Ishikawa (cell line): ENCODE measurements around the gene MPP4.

Experiments
- CEBPB ChIP-seq: IDR thresholded peaks from 2 replicates; pipeline ENCODE4 v1.6.1; 2012
- CREB1 ChIP-seq: IDR thresholded peaks from 2 replicates; pipeline ENCODE4 v1.6.1; 2012; ENCODE audit warnings: low read depth
- EGR1 ChIP-seq: IDR thresholded peaks from 2 replicates; pipeline ENCODE4 v1.6.1; 2012
- EP300 ChIP-seq: IDR thresholded peaks from 2 replicates; pipeline ENCODE4 v1.6.1; 2012; ENCODE audit warnings: borderline replicate concordance
- FOXM1 ChIP-seq: IDR thresholded peaks from 2 replicates; pipeline ENCODE4 v1.6.1; 2012; ENCODE audit warnings: low read depth, borderline replicate concordance
- MAX ChIP-seq: IDR thresholded peaks from 2 replicates; pipeline ENCODE4 v1.6.1; 2012
- NFIC ChIP-seq: IDR thresholded peaks from 2 replicates; pipeline ENCODE4 v1.6.1; 2012
- RAD21 ChIP-seq: IDR thresholded peaks from 2 replicates; pipeline ENCODE4 v1.6.1; 2012; ENCODE audit warnings: low read depth
- REST ChIP-seq: IDR thresholded peaks from 2 replicates; pipeline ENCODE4 v1.6.1; 2012; ENCODE audit warnings: low read depth, mild to moderate bottlenecking
- TAF1 ChIP-seq: IDR thresholded peaks from 2 replicates; pipeline ENCODE4 v1.6.1; 2012; ENCODE audit warnings: low read depth, mild to moderate bottlenecking
- USF1 ChIP-seq: IDR thresholded peaks from 2 replicates; pipeline ENCODE4 v1.6.1; 2012
- YY1 ChIP-seq: IDR thresholded peaks from 2 replicates; pipeline ENCODE4 v1.6.1; 2012; ENCODE audit warnings: low read depth
- ZBTB7A ChIP-seq: IDR thresholded peaks from 2 replicates; pipeline ENCODE4 v1.6.1; 2012; ENCODE audit warnings: low read depth

- TF ChIP-seq CREB1, result no peak
- TF ChIP-seq REST, result no peak
- TF ChIP-seq EGR1, result no peak
- peak; percentile 14; the same call in 1 of the 2 replicates for TF ChIP-seq RAD21
- TF ChIP-seq NFIC, result no peak
- TF ChIP-seq EP300, result no peak
- TF ChIP-seq YY1, result no peak
- no peak for TF ChIP-seq TAF1
- TF ChIP-seq FOXM1, result no peak
- no peak for TF ChIP-seq USF1
- no peak for TF ChIP-seq ZBTB7A
- TF ChIP-seq MAX, result no peak
- TF ChIP-seq CEBPB, result no peak
Observed at GRCh38 chr2:201707753-201708152, 9.3 kb upstream of the MPP4 start.
